ENCODE results near the gene DLGAP1. TPM values are rescaled to one million over a fixed set of nuclear protein-coding genes. Genes with fewer than 3 reads are reported as not detected.

DLGAP1 gene
- total and polyA plus RNA-seq, 2 of the 4 experiments (the other 2 are of a cell fraction) = under 0.01 to 0.09 TPM

DNA sequence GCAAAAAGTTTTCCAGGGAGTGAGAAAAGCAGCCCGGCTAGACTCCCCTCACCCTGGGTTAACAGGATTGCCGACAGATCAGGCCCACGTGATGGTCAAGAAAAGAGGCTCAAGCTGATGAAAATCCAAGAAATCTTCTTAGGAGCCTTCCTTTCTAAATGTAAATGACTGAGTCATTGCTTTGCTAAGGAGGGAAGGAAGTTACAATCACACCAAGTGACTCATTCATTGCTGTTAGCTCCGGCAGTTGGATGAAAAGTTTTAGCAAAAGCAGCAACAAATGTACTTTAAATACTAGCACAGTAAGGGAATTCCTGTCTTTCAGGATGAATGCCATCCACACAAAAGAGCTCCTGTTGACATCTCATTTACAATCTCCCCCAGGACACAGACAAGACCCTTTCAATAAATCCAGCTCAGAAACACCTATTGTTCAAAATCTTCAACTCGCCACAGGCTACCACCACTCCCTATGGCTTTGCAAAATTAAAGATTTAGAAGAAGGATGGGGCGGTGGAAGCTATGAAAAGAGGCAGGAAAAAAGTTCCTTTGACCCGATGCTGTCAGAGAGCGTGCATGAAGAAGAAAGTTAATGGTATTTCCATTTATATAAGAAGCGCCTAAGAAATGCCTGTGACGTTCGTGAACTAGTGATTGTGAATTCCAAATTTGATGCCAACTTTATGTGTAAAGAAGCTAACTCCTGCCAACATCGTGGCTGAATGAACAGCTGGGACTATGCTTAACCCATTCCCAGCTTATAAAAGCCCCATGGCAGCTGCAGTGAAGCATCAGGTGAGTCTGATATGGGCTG is 851.5 kb downstream of the DLGAP1 start:
- H2BK5ac ChIP-seq (ENCODE audit: low read depth, low read length, poor library complexity, severe bottlenecking) = peak overlapping the region; percentile 100
- peak; percentile 99 for DNase-seq
- peak overlapping the region; percentile 49 for H3K4me3 ChIP-seq (ENCODE audit: insufficient read depth, low read depth, low read length)
- H2AK9ac ChIP-seq (replicated peaks; ENCODE audit: low read depth, low read length, poor library complexity) = peak overlapping the region; percentile 99
- peak overlapping the region; percentile 100 for H3K23ac ChIP-seq (ENCODE audit: low read depth, low read length)
- POLR2A ChIA-PET (ENCODE audit: unreplicated experiment) = interaction anchor here (0.6 to 3.0 kb wide), 8 partner anchors 9 to 154 kb away, joined by 3 to 26 read pairs (median 8); no protein-coding TSS in a partner anchor
- no peak overlapping the region for H2AFZ ChIP-seq (replicated peaks; ENCODE audit: low read length, poor library complexity)
- in situ Hi-C loops (cut with MboI; ENCODE audit: low sequenced_read_pairs) (loop anchor here (25.0 kb wide), 1 partner anchor 616 kb away; no protein-coding TSS in a partner anchor), dilution Hi-C loops (cut with HindIII; ENCODE audit: low sequenced_read_pairs, unreplicated experiment) (no loop called here), intact Hi-C loops (cut with micrococcal nuclease) (loop anchor here (1.0 to 5.0 kb wide), 8 partner anchors 9 to 341 kb away; partner anchors contain the start of gene MYL12B)
- WGBS, 2 experiments (ENCODE audit: extremely low coverage in 2 of 2, insufficient read length in 1 of 2) = no CpG with 5 or more reads among the region's 12 CpGs
- peak overlapping the region; percentile 97 for H3K9ac ChIP-seq (ENCODE audit: low read depth, low read length)
- H3K4me2 ChIP-seq (ENCODE audit: low read depth, low read length) = peak overlapping the region; percentile 100
- peak overlapping the region; percentile 99 for H2BK120ac ChIP-seq (ENCODE audit: low read depth, low read length)
- peaks cover 5% of the 10 kb centered on the region; the same call in 1 of the 2 replicates for H3K9me1 ChIP-seq (ENCODE audit: insufficient read depth, low read length)
- peak overlapping the region; percentile 98 for H4K5ac ChIP-seq (ENCODE audit: low read depth, low read length)
- no peaks in the 10 kb centered on the region for H3K27me3 ChIP-seq (ENCODE audit: control insufficient read depth, insufficient read depth, low read length)
- peak; percentile 50 for ATAC-seq (ENCODE audit: low read depth)
- H2BK20ac ChIP-seq (ENCODE audit: low read depth, low read length) = peak overlapping the region; percentile 97
- H2AK5ac ChIP-seq (ENCODE audit: low read depth, low read length) = peak overlapping the region; percentile 98
- peak overlapping the region; percentile 99 for H3K4ac ChIP-seq (ENCODE audit: low read depth, low read length)
- CTCF ChIA-PET = interaction anchor here (0.5 to 1.6 kb wide), 6 partner anchors 9 to 392 kb away, joined by 3 to 8 read pairs (median 5); no protein-coding TSS in a partner anchor
- peak overlapping the region; percentile 99 for H4K91ac ChIP-seq (ENCODE audit: insufficient read depth, low read depth, low read length)
- peak overlapping the region; percentile 99 for H3K27ac ChIP-seq (ENCODE audit: insufficient read depth, low read length)
- H4K8ac ChIP-seq (ENCODE audit: low read depth in 2 of 2, low read length in 2 of 2) = peak overlapping the region; percentile 97 to 99
- H3K79me1 ChIP-seq (ENCODE audit: low read depth in 1 of 2, low read length in 2 of 2) = peaks cover 10 to 45% of the 10 kb centered on the region in 2 experiments
- H3K4me1 ChIP-seq (ENCODE audit: control insufficient read depth, insufficient read depth, low read length) = peaks cover 12% of the 10 kb centered on the region
- H3K18ac ChIP-seq (ENCODE audit: low read depth, low read length) = peak overlapping the region; percentile 99
- peak overlapping the region; percentile 99; the same call in 2 of the 3 replicates for H2BK15ac ChIP-seq (ENCODE audit: low read depth, low read length)
- no peaks in the 10 kb centered on the region for H3K36me3 ChIP-seq (ENCODE audit: control insufficient read depth, insufficient read depth, low read length)
- H3K56ac ChIP-seq (ENCODE audit: extremely low read depth, insufficient read depth, low read length) = peak overlapping the region; percentile 100
- no peaks in the 10 kb centered on the region for H4K20me1 ChIP-seq (ENCODE audit: insufficient read depth, low read length)
- BruUV-seq (replicated peaks) = TSS peak; percentile 90
- no peaks in the 10 kb centered on the region for H3K9me3 ChIP-seq (ENCODE audit: control insufficient read depth, insufficient read depth, low read length)
- H3K14ac ChIP-seq (replicated peaks; ENCODE audit: low read depth, low read length) = peak overlapping the region; percentile 99
- TF ChIP-seq MAZ (IDR thresholded peaks at IDR 0.05; ENCODE audit: borderline replicate concordance, low read depth, low read length) = peak; percentile 24; the same call in 1 of the 2 replicates
- peak; percentile 86 for TF ChIP-seq CEBPB (IDR thresholded peaks at IDR 0.05; ENCODE audit: low read depth, low read length)
- TF ChIP-seq RAD21 (IDR thresholded peaks at IDR 0.05; ENCODE audit: low read length) = peak; percentile 11; the same call in 1 of the 2 replicates
- no peak for TF ChIP-seq RFX5 (IDR thresholded peaks at IDR 0.05; ENCODE audit: low read depth, low read length)
- no peak for TF ChIP-seq RCOR1 (IDR thresholded peaks at IDR 0.05; ENCODE audit: insufficient replicate concordance, low read length)
- peak; percentile 92 for TF ChIP-seq POLR2A (IDR thresholded peaks at IDR 0.05; ENCODE audit: low read depth, low read length)
- TF ChIP-seq, protein P1, sequence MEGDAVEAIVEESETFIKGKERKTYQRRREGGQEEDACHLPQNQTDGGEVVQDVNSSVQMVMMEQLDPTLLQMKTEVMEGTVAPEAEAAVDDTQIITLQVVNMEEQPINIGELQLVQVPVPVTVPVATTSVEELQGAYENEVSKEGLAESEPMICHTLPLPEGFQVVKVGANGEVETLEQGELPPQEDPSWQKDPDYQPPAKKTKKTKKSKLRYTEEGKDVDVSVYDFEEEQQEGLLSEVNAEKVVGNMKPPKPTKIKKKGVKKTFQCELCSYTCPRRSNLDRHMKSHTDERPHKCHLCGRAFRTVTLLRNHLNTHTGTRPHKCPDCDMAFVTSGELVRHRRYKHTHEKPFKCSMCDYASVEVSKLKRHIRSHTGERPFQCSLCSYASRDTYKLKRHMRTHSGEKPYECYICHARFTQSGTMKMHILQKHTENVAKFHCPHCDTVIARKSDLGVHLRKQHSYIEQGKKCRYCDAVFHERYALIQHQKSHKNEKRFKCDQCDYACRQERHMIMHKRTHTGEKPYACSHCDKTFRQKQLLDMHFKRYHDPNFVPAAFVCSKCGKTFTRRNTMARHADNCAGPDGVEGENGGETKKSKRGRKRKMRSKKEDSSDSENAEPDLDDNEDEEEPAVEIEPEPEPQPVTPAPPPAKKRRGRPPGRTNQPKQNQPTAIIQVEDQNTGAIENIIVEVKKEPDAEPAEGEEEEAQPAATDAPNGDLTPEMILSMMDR (conservative IDR thresholded peaks at IDR 0.05; ENCODE audit: low read depth, low read length) = no peak
- peak; percentile 63; the same call in 1 of the 2 replicates for TF ChIP-seq MAFK (IDR thresholded peaks at IDR 0.05; ENCODE audit: low read depth, low read length)
- peak; percentile 33 for TF ChIP-seq BHLHE40 (IDR thresholded peaks at IDR 0.05; ENCODE audit: low read depth, low read length)
- TF ChIP-seq, protein P2, sequence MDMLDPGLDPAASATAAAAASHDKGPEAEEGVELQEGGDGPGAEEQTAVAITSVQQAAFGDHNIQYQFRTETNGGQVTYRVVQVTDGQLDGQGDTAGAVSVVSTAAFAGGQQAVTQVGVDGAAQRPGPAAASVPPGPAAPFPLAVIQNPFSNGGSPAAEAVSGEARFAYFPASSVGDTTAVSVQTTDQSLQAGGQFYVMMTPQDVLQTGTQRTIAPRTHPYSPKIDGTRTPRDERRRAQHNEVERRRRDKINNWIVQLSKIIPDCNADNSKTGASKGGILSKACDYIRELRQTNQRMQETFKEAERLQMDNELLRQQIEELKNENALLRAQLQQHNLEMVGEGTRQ (IDR thresholded peaks at IDR 0.05; ENCODE audit: low read depth, low read length) = peak; percentile 97
- no peak for TF ChIP-seq SMC3 (IDR thresholded peaks at IDR 0.05; ENCODE audit: low read depth, low read length)
- TF ChIP-seq FOS (IDR thresholded peaks at IDR 0.05; ENCODE audit: low read depth, low read length) = peak; percentile 98
- no peak; the same call in 1 of the 2 replicates for TF ChIP-seq MXI1 (IDR thresholded peaks at IDR 0.05; ENCODE audit: borderline replicate concordance, low read depth, low read length)
- 0 out of 2 replicates have a peak, but pooled peaks have one; percentile 37 for TF ChIP-seq CHD1 (IDR thresholded peaks at IDR 0.05; ENCODE audit: low read depth, low read length)
